ENCODE results near the gene HESX1.

- TF ChIP-seq EZH2phosphoT487 (IDR thresholded peaks at IDR 0.05; ENCODE audit: borderline replicate concordance, low read length) (no peak), CTCF (IDR thresholded peaks at IDR 0.05; ENCODE audit: low read depth, low read length, poor library complexity, severe bottlenecking) (no peak)
Observed at GRCh38 chr3:57154470-57155309, 45.1 kb downstream of the HESX1 start.
